H1 (cell line): ENCODE data around the gene CITED4. TPM values are rescaled to one million over a fixed set of nuclear protein-coding genes. Genes with fewer than 3 reads are reported as not detected.

Experiments
- CTCF ChIA-PET: fragments of 300-600 bp; sonication (Branson Sonifier 250); formaldehyde crosslinking; loops from one replicate; lab custom pipeline; 2021; ENCODE audit not compliant: partially characterized antibody; lab: Charles Lee
- POLR2A ChIA-PET: fragments of 300-600 bp; sonication (Branson Sonifier 250); formaldehyde crosslinking; loops from one replicate; lab custom pipeline; 2021; ENCODE audit warnings: inconsistent platforms; ENCODE audit not compliant: partially characterized antibody; lab: Charles Lee
- DNase-seq, 2 experiments: peaks; one replicate each; pipeline versions ENCODE4 v3.0.0 to v3.0.0-alpha.2; 2010 to 2022; ENCODE audit warnings: low spot score in 2 of 2, low read depth in 1 of 2, mixed read lengths in 1 of 2
- FAIRE-seq: peaks from 2 replicates; lab custom pipeline; 2011; peaks lifted over from hg19 to GRCh38; lab: Jason Lieb, UNC
- H2AFZ ChIP-seq: 2 replicates; pipeline ENCODE4 v1.8.1; 2012; ENCODE audit warnings: low read length, inconsistent platforms
- H2AK5ac ChIP-seq: 2 replicates; pipeline ENCODE4 v1.6.1; 2013; ENCODE audit warnings: low read depth, low read length
- H2BK120ac ChIP-seq: replicated peaks from 2 replicates; pipeline ENCODE3; 2013; ENCODE audit warnings: low read depth, low read length, inconsistent platforms
- H2BK12ac ChIP-seq: 2 replicates; pipeline ENCODE4 v1.6.1; 2013; ENCODE audit warnings: low read depth, low read length
- H2BK15ac ChIP-seq: 2 replicates; pipeline ENCODE4 v1.6.1; 2013; ENCODE audit warnings: low read length
- H2BK20ac ChIP-seq: 2 replicates; pipeline ENCODE4 v1.6.1; 2013; ENCODE audit warnings: low read length
- H2BK5ac ChIP-seq: 2 replicates; pipeline ENCODE4 v1.6.1; 2013; ENCODE audit warnings: low read depth, low read length
- H3K14ac ChIP-seq: 2 replicates; pipeline ENCODE4 v1.6.1; 2013; ENCODE audit warnings: inconsistent platforms; ENCODE audit not compliant: insufficient read length
- H3K18ac ChIP-seq: 2 replicates; pipeline ENCODE4 v1.6.1; 2013; ENCODE audit warnings: low read length; ENCODE audit errors: extremely low read depth
- H3K23ac ChIP-seq: 2 replicates; pipeline ENCODE4 v1.6.1; 2013; ENCODE audit warnings: inconsistent platforms; ENCODE audit not compliant: insufficient read length
- H3K23me2 ChIP-seq: 2 replicates; pipeline ENCODE4 v1.6.1; 2013; ENCODE audit warnings: low read depth, low read length
- H3K27ac ChIP-seq: 2 replicates; pipeline ENCODE4 v1.6.1; 2011; ENCODE audit warnings: low read depth, low read length, inconsistent platforms
- H3K27me3 ChIP-seq, 4 experiments: replicated peaks in 1 of 4; 1 replicate in 1 of 4; 2 replicates in 3 of 4; pipeline versions ENCODE4 v1.6.1 to v1.8.1; 2011 to 2013; ENCODE audit warnings: low read length in 3 of 4, mild to moderate bottlenecking in 3 of 4, inconsistent platforms in 2 of 4, mixed read lengths in 2 of 4, moderate library complexity in 1 of 4; ENCODE audit not compliant: control insufficient read depth in 3 of 4, insufficient read depth in 3 of 4; ENCODE audit errors: extremely low read depth in 1 of 4
- H3K36me3 ChIP-seq, 4 experiments: 2 replicates each; pipeline versions ENCODE4 v1.6.1 to v1.8.1; 2011 to 2013; ENCODE audit warnings: mild to moderate bottlenecking in 4 of 4, low read length in 3 of 4, moderate library complexity in 2 of 4, control low read depth in 1 of 4, inconsistent platforms in 1 of 4; ENCODE audit not compliant: insufficient read depth in 4 of 4, control insufficient read depth in 2 of 4
- H3K4ac ChIP-seq: replicated peaks from 2 replicates; pipeline ENCODE3; 2013; ENCODE audit warnings: low read length, low read depth, mixed read lengths, inconsistent platforms; ENCODE audit not compliant: insufficient read length
- H3K4me1 ChIP-seq, 4 experiments: replicated peaks in 1 of 4; 1 replicate in 1 of 4; 2 replicates in 3 of 4; pipeline versions ENCODE4 v1.6.1 to v1.8.1; 2011 to 2013; ENCODE audit warnings: low read length in 3 of 4, inconsistent platforms in 2 of 4, mixed read lengths in 1 of 4; ENCODE audit not compliant: insufficient read depth in 4 of 4, control insufficient read depth in 3 of 4
- H3K4me2 ChIP-seq, 2 experiments: 2 replicates each; pipeline versions ENCODE4 v1.6.1 to v1.8.1; 2011 to 2013; ENCODE audit warnings: low read depth in 2 of 2, low read length in 2 of 2, control low read depth in 1 of 2, inconsistent platforms in 1 of 2, mild to moderate bottlenecking in 1 of 2; ENCODE audit not compliant: insufficient read depth in 1 of 2
- H3K4me3 ChIP-seq, 4 experiments: fragments of 200-600, 300-600 bp in 1 of 4; sonication (generic), shearing (Covaris generic), sonication (Bioruptor Twin) in 1 of 4; 2 replicates each; pipeline versions ENCODE4 v1.5.1 to v1.8.1; 2011 to 2016; ENCODE audit warnings: low read length in 4 of 4, low read depth in 3 of 4, control low read depth in 2 of 4, inconsistent platforms in 2 of 4, mild to moderate bottlenecking in 2 of 4, mixed read lengths in 1 of 4, moderate library complexity in 1 of 4; ENCODE audit not compliant: insufficient read depth in 2 of 4; ENCODE audit errors: extremely low read depth in 1 of 4
- H3K56ac ChIP-seq: replicated peaks from 2 replicates; pipeline ENCODE3; 2013; ENCODE audit warnings: low read depth, mild to moderate bottlenecking, mixed read lengths, low read length, inconsistent platforms; ENCODE audit not compliant: insufficient read length
- H3K79me1 ChIP-seq: 2 replicates; pipeline ENCODE4 v1.6.1; 2013; ENCODE audit warnings: low read depth, low read length, control low read depth
- H3K79me2 ChIP-seq, 2 experiments: 2 replicates each; pipeline versions ENCODE4 v1.6.1 to v1.8.1; 2012 to 2013; ENCODE audit warnings: low read length in 2 of 2, mild to moderate bottlenecking in 2 of 2, inconsistent platforms in 1 of 2; ENCODE audit not compliant: insufficient read depth in 2 of 2, control insufficient read depth in 1 of 2
- H3K9ac ChIP-seq, 4 experiments: replicated peaks in 1 of 4; 1 replicate in 1 of 4; 2 replicates in 3 of 4; pipeline versions ENCODE4 v1.6.1 to v1.8.1; 2011 to 2013; ENCODE audit warnings: low read depth in 3 of 4, low read length in 3 of 4, control low read depth in 2 of 4, mild to moderate bottlenecking in 2 of 4, moderate library complexity in 2 of 4, inconsistent platforms in 1 of 4; ENCODE audit errors: extremely low read depth in 1 of 4
- H3K9me3 ChIP-seq, 2 experiments: 2 replicates each; pipeline versions ENCODE4 v1.6.1 to v1.8.1; 2012 to 2013; ENCODE audit warnings: mild to moderate bottlenecking in 2 of 2, moderate library complexity in 2 of 2, control low read depth in 1 of 2, inconsistent platforms in 1 of 2, low read depth in 1 of 2, low read length in 1 of 2, mixed read lengths in 1 of 2; ENCODE audit not compliant: insufficient read depth in 2 of 2
- H4K20me1 ChIP-seq, 2 experiments: replicated peaks in 1 of 2; 2 replicates each; pipeline versions ENCODE3 to v1.8.1; 2011 to 2013; ENCODE audit warnings: inconsistent platforms in 2 of 2, low read length in 2 of 2, mild to moderate bottlenecking in 1 of 2; ENCODE audit not compliant: insufficient read depth in 2 of 2, control insufficient read depth in 1 of 2
- H4K5ac ChIP-seq: 2 replicates; pipeline ENCODE4 v1.6.1; 2013; ENCODE audit warnings: low read length, low read depth, mixed read lengths, inconsistent platforms; ENCODE audit not compliant: insufficient read length
- H4K8ac ChIP-seq: 2 replicates; pipeline ENCODE4 v1.8.0; 2013; ENCODE audit warnings: mild to moderate bottlenecking, moderate library complexity, low read length, inconsistent platforms; ENCODE audit not compliant: insufficient read depth; ENCODE audit errors: extremely low read depth
- H4K91ac ChIP-seq: replicated peaks from 2 replicates; pipeline ENCODE3; 2013; ENCODE audit warnings: low read length, mixed read lengths, inconsistent platforms; ENCODE audit not compliant: insufficient read length
- MAFK ChIP-seq: IDR thresholded peaks from 2 replicates; pipeline ENCODE4 v1.6.1; 2012; ENCODE audit warnings: low read depth, mild to moderate bottlenecking, improper control_type of control experiment, low read length
- RFX5 ChIP-seq: IDR thresholded peaks from 2 replicates; pipeline ENCODE4 v1.6.1; 2011; ENCODE audit warnings: low read depth, low read length, improper control_type of control experiment, borderline replicate concordance
- YY1 ChIP-seq: IDR thresholded peaks from 2 replicates; pipeline ENCODE4 v1.6.1; 2011; ENCODE audit warnings: low read depth, mild to moderate bottlenecking, low read length
- WGBS, 2 experiments: shearing (Covaris generic) in 1 of 2; methylation state at CpG; one replicate each; pipeline versions ENCODE4 v1.1.6 to v1.1.7; 2013 to 2015; ENCODE audit warnings: low lambda C conversion rate in 2 of 2, mixed read lengths in 2 of 2, inconsistent platforms in 1 of 2, low coverage in 1 of 2, missing lambda C conversion rate in 1 of 2; ENCODE audit not compliant: insufficient replicate concordance in 2 of 2, insufficient coverage in 1 of 2, insufficient read length in 1 of 2; ENCODE audit errors: extremely low coverage in 1 of 2, missing lambda C conversion rate in 1 of 2; 5-methylcytosine and 5-hydroxymethylcytosine counted together
- polyA plus RNA-seq, 7 experiments: library from polyadenylated mRNA; depleted of rRNA in 3 of 7; stranded (reverse) in 5 of 7; unstranded in 2 of 7; fragments of >200 nt in 5 of 7; fragments of 200-250 nt in 2 of 7; gene quantifications; 1 replicate in 5 of 7; 2 replicates in 1 of 7; 4 replicates in 1 of 7; pipeline versions ENCODE4 v1.2.1 to v1.2.3, GENCODE V29; 2011 to 2013; ENCODE audit warnings: missing spikeins in 2 of 7, mixed read lengths in 2 of 7
- total RNA-seq: library from RNA; stranded (reverse); fragmentation: NEBNext Ultra II Directional; extraction: Animal tissue kit (Norgen Biotek cat#: 25700); gene quantifications from 2 replicates; pipeline ENCODE4 v1.2.1, GENCODE V29; 2021

CITED4 gene
- total and polyA plus RNA-seq, 2 of the 8 experiments (the other 6 are each of a cell fraction or from before 2014, with no cell fraction given): 5.4 to 16.3 TPM

GRCh38 chr1:40911105-40911504 is 48.9 kb upstream of the CITED4 start:
- Histone ChIP-seq H2BK12ac (no peak overlapping the region), H3K56ac (no peak overlapping the region), H4K5ac (no peak overlapping the region), H2BK120ac (no peak overlapping the region), H2AK5ac (no peak overlapping the region), H3K9me3 (no peaks in the 10 kb centered on the region), H3K4ac (no peak overlapping the region), H3K18ac (no peak overlapping the region), H3K23me2 (no peaks in the 10 kb centered on the region), H3K4me1 (no peaks in the 10 kb centered on the region), H2BK15ac (no peak overlapping the region), H3K36me3 (no peaks in the 10 kb centered on the region), H3K4me3 (no peak overlapping the region), H3K4me2 (no peak overlapping the region), H3K9ac (no peak overlapping the region), H3K79me1 (no peaks in the 10 kb centered on the region), H3K27me3 (no peaks in the 10 kb centered on the region), H4K91ac (no peak overlapping the region), H3K27ac (no peak overlapping the region), H4K20me1 (no peaks in the 10 kb centered on the region), H2BK20ac (no peak overlapping the region), H2AFZ (no peak overlapping the region), H3K23ac (no peak overlapping the region), H3K14ac (no peak overlapping the region), H4K8ac (no peak overlapping the region), H2BK5ac (no peak overlapping the region), H3K79me2 (no peaks in the 10 kb centered on the region)
- WGBS, 2 experiments: 95% methylated on average over 3 of the region's 3 CpGs; no CpG with 5 or more reads in 1 of the 2 experiments
- TF ChIP-seq YY1: 0 out of 2 replicates have a peak, but pooled peaks have one; percentile 19
- TF ChIP-seq RFX5: no peak
- TF ChIP-seq MAFK: no peak
- ChIA-PET CTCF (interaction anchor here (1.2 kb wide), 1 partner anchor 38 kb away, joined by 3 read pairs; no protein-coding TSS in a partner anchor), POLR2A (no interaction called here)
- no peak for DNase-seq
- no peak for FAIRE-seq
